Retinal pigment epithelial cell (primary cell): Measurements from ENCODE around the gene SOX18.

Experiments
- DNase-seq: peaks from one replicate; pipeline ENCODE4 v3.0.0-alpha.2; 2010; ENCODE audit warnings: low read depth
- H3K4me3 ChIP-seq: 2 replicates; pipeline ENCODE4 v1.5.1; 2011; ENCODE audit warnings: mild to moderate bottlenecking, low read length, control low read depth, moderate library complexity
- CTCF ChIP-seq: conservative IDR thresholded peaks from 2 replicates; pipeline ENCODE4 v1.5.1; 2011; ENCODE audit warnings: low read depth, low read length, control low read depth, inconsistent platforms

SOX18 gene

DNA sequence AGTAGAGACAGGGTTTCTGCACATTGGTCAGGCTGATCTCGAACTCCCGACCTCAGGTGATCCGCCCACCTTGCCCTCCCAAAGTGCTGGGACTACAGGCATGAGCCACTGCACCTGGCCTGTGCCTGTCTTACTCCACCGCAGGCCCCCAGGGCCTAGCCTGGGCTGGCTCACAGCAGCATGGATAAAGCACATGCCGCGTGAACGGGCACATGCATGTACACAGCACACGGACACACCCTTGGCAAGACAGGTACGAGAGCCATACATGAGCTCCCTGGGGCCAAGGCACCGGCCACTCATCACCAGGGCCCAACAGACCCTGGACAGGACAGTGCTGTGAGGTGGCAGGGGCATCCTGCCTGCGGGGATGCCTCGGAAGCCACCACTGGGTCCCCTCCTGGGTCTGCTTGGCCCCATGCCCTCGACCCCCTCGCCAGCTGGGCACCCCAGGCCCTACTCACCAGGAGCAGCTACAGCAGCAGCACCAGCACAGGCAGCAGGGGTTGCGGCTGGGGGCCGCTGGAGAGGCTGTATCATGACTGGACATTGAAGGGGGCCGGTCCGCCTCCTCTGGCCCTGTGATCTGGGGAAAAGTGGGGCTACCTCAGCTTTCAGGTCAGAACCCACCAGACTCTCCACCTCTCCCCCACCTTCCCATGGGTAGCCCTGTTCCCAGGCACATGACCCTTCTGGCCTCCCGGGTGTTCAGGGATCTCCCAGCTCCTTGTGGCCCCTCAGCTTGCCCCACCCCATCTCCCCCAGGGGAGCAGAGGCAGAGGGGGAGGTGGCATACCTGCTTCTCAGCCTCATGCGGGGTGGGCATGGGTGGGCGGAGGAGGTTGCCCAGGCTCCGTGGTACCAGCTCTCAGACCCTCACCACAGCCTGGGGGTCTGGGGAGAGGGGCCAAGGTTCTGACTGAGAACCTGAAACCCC lies 26.9 kb upstream of the SOX18 start:
- H3K4me3 ChIP-seq: no peak overlapping the region
- no peak for DNase-seq
- no peak for TF ChIP-seq CTCF

GRCh38 chr20:64075556-64075955 lies 26.1 kb upstream of the SOX18 start:
- H3K4me3 ChIP-seq: no peak overlapping the region
- TF ChIP-seq CTCF: no peak
- no peak for DNase-seq

- no peak overlapping the region for H3K4me3 ChIP-seq
- TF ChIP-seq CTCF: no peak
- no peak for DNase-seq
These were observed 25.5 kb upstream of the SOX18 start for GRCh38 chr20:64074963-64075362.

DNA sequence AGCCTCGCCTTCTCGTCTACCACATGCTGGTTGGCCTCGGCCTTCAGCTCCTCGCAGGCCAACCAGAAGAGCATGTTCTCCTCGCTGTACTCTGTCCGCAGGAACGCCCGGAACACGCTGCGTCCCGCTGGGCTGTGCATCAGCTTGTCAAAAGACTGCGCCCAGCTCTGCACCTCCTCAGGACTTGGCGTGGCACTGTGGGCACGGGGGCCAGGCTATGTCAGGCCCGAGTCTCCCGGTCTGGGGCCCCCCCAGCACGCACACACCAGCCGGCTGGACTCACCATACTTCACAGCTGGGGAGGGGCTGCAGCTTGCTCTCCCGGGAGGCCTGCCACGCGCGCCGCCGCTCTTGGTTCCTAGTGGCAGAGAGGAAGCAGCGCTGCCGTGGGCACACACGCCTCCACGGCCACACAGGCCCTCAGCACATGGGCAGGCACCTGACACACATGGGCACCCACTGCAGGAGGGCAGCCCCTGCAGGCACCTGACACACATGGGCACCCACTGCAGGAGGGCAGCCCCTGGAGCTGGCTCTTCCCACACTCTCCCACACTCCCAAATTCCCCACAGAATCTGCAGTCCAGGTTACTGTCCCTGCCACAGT lies 24.8 kb upstream of the SOX18 start:
- TF ChIP-seq CTCF: no peak
- DNase-seq: no peak
- no peak overlapping the region for H3K4me3 ChIP-seq

DNA sequence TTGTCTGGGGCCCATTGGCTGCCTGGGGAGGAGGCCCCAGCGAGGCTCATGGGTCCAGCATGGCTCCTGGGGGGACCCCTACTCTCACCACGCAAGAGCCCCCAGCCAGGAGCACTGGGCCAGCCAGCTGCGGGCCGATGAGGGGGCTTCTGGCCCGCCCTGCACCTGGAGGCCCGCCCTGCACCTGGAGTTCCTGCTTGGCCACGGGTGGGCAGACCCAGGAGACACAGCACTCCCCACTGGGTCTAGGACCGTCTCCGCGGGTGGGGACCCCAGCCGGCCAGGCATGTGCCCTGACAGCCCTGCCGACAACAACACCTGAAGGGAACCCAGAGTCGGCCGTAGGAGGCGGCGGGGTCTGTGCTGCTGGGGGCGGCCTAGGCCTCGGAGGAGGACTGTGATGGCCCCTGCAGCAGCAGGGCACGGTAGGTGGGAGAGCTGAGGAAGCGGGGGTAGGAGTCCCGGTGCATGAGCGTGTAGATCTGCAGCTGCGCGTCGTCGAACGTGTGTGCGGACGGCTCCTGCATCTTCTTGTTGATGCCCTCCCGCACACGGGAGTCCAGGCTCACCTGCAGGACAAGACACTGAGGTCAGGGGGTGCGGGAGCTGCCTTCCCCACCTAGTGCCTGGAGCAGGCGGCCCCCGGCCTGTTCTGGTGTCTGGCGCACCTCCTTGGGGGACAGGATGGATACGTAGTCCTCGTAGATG lies 24.2 kb upstream of the SOX18 start:
- TF ChIP-seq CTCF: no peak
- DNase-seq: no peak

GRCh38 chr20:64072498-64073063 lies 23.1 kb upstream of the SOX18 start:
- H3K4me3 ChIP-seq: no peak overlapping the region
- DNase-seq: no peak
- TF ChIP-seq CTCF: no peak

More for the DNA sequence above, 24.2 kb upstream of the SOX18 start:
- no peak overlapping the region for H3K4me3 ChIP-seq
